ENCODE data around the gene ACTL7B. TPM values are rescaled to one million over a fixed set of nuclear protein-coding genes. Genes with fewer than 3 reads are reported as not detected.
"Not testable (repeated sequence)": the region's sequence is repeated elsewhere in the genome, so short reads cannot be mapped to it uniquely, and the experiment has no call there.

Gene ACTL7B
- total RNA-seq, 1 donor from 2014 or later = not detected

GRCh38 chr9:108900176-108900575, 44.4 kb upstream of the ACTL7B start:
- DNase-seq (ENCODE audit: extremely low spot score in 2 of 2) = no peak
- Histone ChIP-seq H3K4me3 (no peak overlapping the region), H3K36me3 (peaks cover 0 to 74% of the 10 kb centered on the region in 2 donors), H3K27me3 (no peaks in the 10 kb centered on the region), H3K4me1 (no peaks in the 10 kb centered on the region), H3K27ac (no peak overlapping the region), H3K9me3 (no peaks in the 10 kb centered on the region)
- intact Hi-C loops (cut with DNase I) = no loop called here
- TF ChIP-seq POLR2A (IDR thresholded peaks at IDR 0.05) (no peak), CTCF (IDR thresholded peaks at IDR 0.05) (no peak), POLR2AphosphoS5 (IDR thresholded peaks at IDR 0.05; ENCODE audit: insufficient read depth in 1 of 2, low read depth in 1 of 2) (no peak)

GRCh38 chr9:108899023-108899695, 43.4 kb upstream of the ACTL7B start:
- H3K27ac ChIP-seq; H3K27me3 ChIP-seq; H3K9me3 ChIP-seq; DNase-seq (ENCODE audit: extremely low spot score in 2 of 2); H3K4me3 ChIP-seq; H3K4me1 ChIP-seq; intact Hi-C loops (cut with DNase I): not testable (repeated sequence)
- H3K36me3 ChIP-seq = peaks cover 0 to 70% of the 10 kb centered on the region in 2 donors

- no peak for DNase-seq (ENCODE audit: extremely low spot score in 2 of 2)
- Histone ChIP-seq H3K27ac (no peak overlapping the region), H3K4me3 (no peak overlapping the region), H3K4me1 (no peaks in the 10 kb centered on the region), H3K36me3 (peaks cover 0 to 74% of the 10 kb centered on the region in 2 donors), H3K9me3 (no peaks in the 10 kb centered on the region), H3K27me3 (no peaks in the 10 kb centered on the region)
- intact Hi-C loops (cut with DNase I) = no loop called here
- TF ChIP-seq POLR2A (IDR thresholded peaks at IDR 0.05) (no peak), POLR2AphosphoS5 (IDR thresholded peaks at IDR 0.05; ENCODE audit: insufficient read depth in 1 of 2, low read depth in 1 of 2) (no peak), CTCF (IDR thresholded peaks at IDR 0.05) (no peak)
These were observed 41.7 kb upstream of the ACTL7B start for GRCh38 chr9:108897324-108898096.

- Histone ChIP-seq H3K27ac (no peak overlapping the region), H3K4me3 (no peak overlapping the region), H3K27me3 (no peaks in the 10 kb centered on the region), H3K4me1 (no peaks in the 10 kb centered on the region), H3K9me3 (no peaks in the 10 kb centered on the region), H3K36me3 (peaks cover 0 to 86% of the 10 kb centered on the region in 2 donors)
- no peak for DNase-seq (ENCODE audit: extremely low spot score in 2 of 2)
- TF ChIP-seq POLR2A (IDR thresholded peaks at IDR 0.05) (no peak), POLR2AphosphoS5 (IDR thresholded peaks at IDR 0.05; ENCODE audit: insufficient read depth in 1 of 2, low read depth in 1 of 2) (no peak), CTCF (IDR thresholded peaks at IDR 0.05) (no peak)
- intact Hi-C loops (cut with DNase I) = no loop called here
These were observed 38.6 kb upstream of the ACTL7B start for GRCh38 chr9:108894225-108894997.

GRCh38 chr9:108889649-108890067, 33.9 kb upstream of the ACTL7B start:
- no peak overlapping the region for H3K27ac ChIP-seq
- TF ChIP-seq POLR2A (IDR thresholded peaks at IDR 0.05) (no peak), CTCF (IDR thresholded peaks at IDR 0.05) (no peak), POLR2AphosphoS5 (IDR thresholded peaks at IDR 0.05; ENCODE audit: insufficient read depth in 1 of 2, low read depth in 1 of 2) (no peak)
- H3K27me3 ChIP-seq = no peaks in the 10 kb centered on the region
- DNase-seq (ENCODE audit: extremely low spot score in 2 of 2) = no peak
- H3K4me1 ChIP-seq = no peaks in the 10 kb centered on the region
- H3K4me3 ChIP-seq = no peak overlapping the region
- H3K9me3 ChIP-seq = no peaks in the 10 kb centered on the region
- intact Hi-C loops (cut with DNase I) = no loop called here
- H3K36me3 ChIP-seq = peaks cover 0 to 64% of the 10 kb centered on the region in 2 donors

- DNase-seq (ENCODE audit: extremely low spot score in 2 of 2); intact Hi-C loops (cut with DNase I); H3K4me3 ChIP-seq; H3K27ac ChIP-seq; H3K9me3 ChIP-seq; H3K27me3 ChIP-seq; H3K4me1 ChIP-seq: not testable (repeated sequence)
- H3K36me3 ChIP-seq = peaks cover 0 to 44% of the 10 kb centered on the region in 2 donors
These were observed 30.9 kb upstream of the ACTL7B start for GRCh38 chr9:108886594-108887271.
